ENCODE data around the gene BCL7B.
"Not testable (repeated sequence)": the region's sequence is repeated elsewhere in the genome, so short reads cannot be mapped to it uniquely, and the experiment has no call there.

BCL7B gene

GRCh38 chr7:73496626-73497025, 60.9 kb downstream of the BCL7B start:
- DNase-seq (ENCODE audit: low read depth in 2 of 2) = no peak

GRCh38 chr7:73495507-73495906, 62.0 kb downstream of the BCL7B start:
- DNase-seq (ENCODE audit: low read depth in 2 of 2) = not testable (repeated sequence)

- DNase-seq (ENCODE audit: low read depth in 2 of 2) = no peak
Measured at GRCh38 chr7:73489976-73490375, 67.5 kb downstream of the BCL7B start.

GRCh38 chr7:73487486-73487885, 70.0 kb downstream of the BCL7B start:
- no peak for DNase-seq (ENCODE audit: low read depth in 2 of 2)

All from stimulated activated CD8-positive, alpha-beta memory T cell treated with anti-CD3 and anti-CD28 coated beads, Interleukin-7, amount 100 ng/mL, for 1 hour (primary cell).